ENCODE measurements around the gene TMEM139.

DNA sequence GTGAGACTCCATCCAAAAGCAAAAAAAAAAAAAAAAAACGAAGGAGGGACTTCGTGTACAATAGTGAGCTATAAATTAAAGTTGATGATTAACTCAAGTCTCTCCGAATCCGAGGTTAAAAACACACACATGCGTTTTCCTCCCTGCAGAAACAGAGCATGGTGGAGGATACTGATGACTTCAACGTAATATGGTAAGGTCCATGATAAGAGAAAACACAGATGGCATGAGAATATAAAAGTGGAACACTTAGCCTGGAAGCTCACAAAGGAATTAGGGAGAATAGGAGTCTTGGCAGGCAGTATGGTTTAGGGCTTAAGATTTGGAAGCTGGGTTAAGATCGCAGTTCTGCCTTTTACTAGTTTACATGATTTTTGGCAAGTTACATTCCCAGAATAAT, 41.6 kb upstream of the TMEM139 start:
- TF ChIP-seq CTCF (IDR thresholded peaks at IDR 0.05; ENCODE audit: insufficient read depth, low read length) (no peak), POLR2AphosphoS5 (IDR thresholded peaks at IDR 0.05; ENCODE audit: low read depth) (no peak), GABPA (IDR thresholded peaks at IDR 0.05; ENCODE audit: low read depth) (no peak), SPI1 (IDR thresholded peaks at IDR 0.05; ENCODE audit: borderline replicate concordance, low read depth) (no peak)
- TF ChIP-seq, protein P1, sequence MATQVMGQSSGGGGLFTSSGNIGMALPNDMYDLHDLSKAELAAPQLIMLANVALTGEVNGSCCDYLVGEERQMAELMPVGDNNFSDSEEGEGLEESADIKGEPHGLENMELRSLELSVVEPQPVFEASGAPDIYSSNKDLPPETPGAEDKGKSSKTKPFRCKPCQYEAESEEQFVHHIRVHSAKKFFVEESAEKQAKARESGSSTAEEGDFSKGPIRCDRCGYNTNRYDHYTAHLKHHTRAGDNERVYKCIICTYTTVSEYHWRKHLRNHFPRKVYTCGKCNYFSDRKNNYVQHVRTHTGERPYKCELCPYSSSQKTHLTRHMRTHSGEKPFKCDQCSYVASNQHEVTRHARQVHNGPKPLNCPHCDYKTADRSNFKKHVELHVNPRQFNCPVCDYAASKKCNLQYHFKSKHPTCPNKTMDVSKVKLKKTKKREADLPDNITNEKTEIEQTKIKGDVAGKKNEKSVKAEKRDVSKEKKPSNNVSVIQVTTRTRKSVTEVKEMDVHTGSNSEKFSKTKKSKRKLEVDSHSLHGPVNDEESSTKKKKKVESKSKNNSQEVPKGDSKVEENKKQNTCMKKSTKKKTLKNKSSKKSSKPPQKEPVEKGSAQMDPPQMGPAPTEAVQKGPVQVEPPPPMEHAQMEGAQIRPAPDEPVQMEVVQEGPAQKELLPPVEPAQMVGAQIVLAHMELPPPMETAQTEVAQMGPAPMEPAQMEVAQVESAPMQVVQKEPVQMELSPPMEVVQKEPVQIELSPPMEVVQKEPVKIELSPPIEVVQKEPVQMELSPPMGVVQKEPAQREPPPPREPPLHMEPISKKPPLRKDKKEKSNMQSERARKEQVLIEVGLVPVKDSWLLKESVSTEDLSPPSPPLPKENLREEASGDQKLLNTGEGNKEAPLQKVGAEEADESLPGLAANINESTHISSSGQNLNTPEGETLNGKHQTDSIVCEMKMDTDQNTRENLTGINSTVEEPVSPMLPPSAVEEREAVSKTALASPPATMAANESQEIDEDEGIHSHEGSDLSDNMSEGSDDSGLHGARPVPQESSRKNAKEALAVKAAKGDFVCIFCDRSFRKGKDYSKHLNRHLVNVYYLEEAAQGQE (IDR thresholded peaks at IDR 0.05; ENCODE audit: insufficient replicate concordance, low read depth) = no peak

All from HL-60 (cell line).